PC-3 (cell line): ENCODE data around the gene ARHGAP24. TPM values are rescaled to one million over a fixed set of nuclear protein-coding genes. Genes with fewer than 3 reads are reported as not detected.

Source experiments
- ATAC-seq: fragments of 200-7000 bp; cut with Tn5 transposase; 2 replicates; pipeline ENCODE4 v1.9.1; 2020; ENCODE audit warnings: mild to moderate bottlenecking, moderate library complexity
- BruUV-seq: library from RNA; stranded (reverse); fragments of 400-500 nt; replicated peaks from 2 replicates; lab custom pipeline; 2021; lab: Mats Ljungman, UMichigan
- CTCF ChIA-PET: fragments of 300-600 bp; sonication (Branson Sonifier 250); formaldehyde crosslinking; loops from one replicate; lab custom pipeline; 2022; ENCODE audit warnings: antibody characterized with exemption; lab: Charles Lee
- POLR2A ChIA-PET: fragments of 300-600 bp; sonication (Branson Sonifier 250); formaldehyde crosslinking; loops from one replicate; lab custom pipeline; 2022; ENCODE audit warnings: antibody characterized with exemption; ENCODE audit not compliant: unreplicated experiment; lab: Charles Lee
- DNase-seq: peaks from one replicate; pipeline ENCODE4 v3.0.0-alpha.2; 2015
- H2AFZ ChIP-seq: fragments of 300-600 bp; sonication (generic); 2 replicates; pipeline ENCODE4 v1.6.0; 2016; ENCODE audit warnings: antibody characterized with exemption, low read length
- H3F3A ChIP-seq: fragments of 300-600 bp; sonication (generic); one replicate; pipeline ENCODE4 v1.6.0; 2017; ENCODE audit warnings: antibody characterized with exemption, low read length, control low read depth, mild to moderate bottlenecking; ENCODE audit not compliant: unreplicated experiment
- H3K27ac ChIP-seq: fragments of 300-600 bp; sonication (generic); 2 replicates; pipeline ENCODE4 v1.5.1; 2016; ENCODE audit warnings: mild to moderate bottlenecking, low read length
- H3K27me3 ChIP-seq: fragments of 300-600 bp; sonication (generic); 2 replicates; pipeline ENCODE4 v1.6.1; 2016; ENCODE audit warnings: low read length, mixed read lengths
- H3K36me3 ChIP-seq: fragments of 300-600 bp; sonication (generic); 2 replicates; pipeline ENCODE4 v1.6.1; 2016; ENCODE audit warnings: low read depth, mixed run types, low read length, mixed read lengths
- H3K4me1 ChIP-seq: fragments of 300-600 bp; sonication (generic); 2 replicates; pipeline ENCODE4 v1.5.1; 2016; ENCODE audit warnings: low read length; ENCODE audit not compliant: insufficient read depth
- H3K4me2 ChIP-seq: fragments of 300-600 bp; sonication (generic); 2 replicates; pipeline ENCODE4 v1.6.0; 2016; ENCODE audit warnings: low read length
- H3K4me3 ChIP-seq: fragments of 300-600 bp; sonication (generic); 2 replicates; pipeline ENCODE4 v1.5.1; 2016; ENCODE audit warnings: mild to moderate bottlenecking, low read length, mixed read lengths
- H3K79me2 ChIP-seq: fragments of 300-600 bp; sonication (generic); 2 replicates; pipeline ENCODE4 v1.6.1; 2017; ENCODE audit warnings: low read length, mixed read lengths
- H3K9ac ChIP-seq: fragments of 300-600 bp; sonication (generic); 2 replicates; pipeline ENCODE4 v1.6.0; 2016; ENCODE audit warnings: mild to moderate bottlenecking, low read length
- H3K9me2 ChIP-seq: fragments of 300-600 bp; sonication (generic); replicated peaks from 2 replicates; pipeline ENCODE4 v1.6.1; 2016; ENCODE audit warnings: mixed run types, low read length, mixed read lengths
- H3K9me3 ChIP-seq: fragments of 300-600 bp; sonication (generic); 2 replicates; pipeline ENCODE4 v1.6.1; 2016; ENCODE audit warnings: low read length, mixed read lengths
- H4K20me1 ChIP-seq: fragments of 300-600 bp; sonication (generic); 2 replicates; pipeline ENCODE4 v1.6.1; 2016; ENCODE audit warnings: low read length, mixed read lengths
- CTCF ChIP-seq: fragments of 300-600 bp; sonication (generic); conservative IDR thresholded peaks from 2 replicates; pipeline ENCODE4 v1.5.1; 2017; ENCODE audit warnings: antibody characterized with exemption, low read depth, mild to moderate bottlenecking, low read length
- EZH2 ChIP-seq: fragments of 300-600 bp; sonication (generic); IDR thresholded peaks from one replicate; pipeline ENCODE4 v1.6.1; 2017; ENCODE audit warnings: antibody characterized with exemption, mild to moderate bottlenecking, low read length; ENCODE audit not compliant: unreplicated experiment
- EZH2phosphoT487 ChIP-seq: fragments of 300-600 bp; sonication (generic); IDR thresholded peaks from 2 replicates; pipeline ENCODE4 v1.6.1; 2018; ENCODE audit warnings: mild to moderate bottlenecking, antibody characterized with exemption, low read length, borderline replicate concordance
- intact Hi-C: fragments of 100-400 bp; cut with micrococcal nuclease; formaldehyde crosslinking; loops from 2 replicates; pipeline ENCODE4 v1.9.0; 2023
- total RNA-seq: library from RNA; depleted of rRNA; stranded (reverse); fragments of >200 nt; gene quantifications from 2 replicates; pipeline ENCODE4 v1.2.3, GENCODE V29; 2014

ARHGAP24 gene
- total RNA-seq, 1 experiment from 2014 or later = 7.4 TPM

- CTCF ChIA-PET = no interaction called here
- BruUV-seq = no TSS peak
- DNase-seq = no peak
Observed at GRCh38 chr4:85522277-85522676, 47.3 kb downstream of the ARHGAP24 start.

GRCh38 chr4:85522836-85523235, 47.9 kb downstream of the ARHGAP24 start:
- no TSS peak for BruUV-seq

More at GRCh38 chr4:85522277-85522676, 47.3 kb downstream of the ARHGAP24 start:
- Histone ChIP-seq H3K9ac (no peak overlapping the region), H2AFZ (no peak overlapping the region), H4K20me1 (no peaks in the 10 kb centered on the region), H3K4me2 (no peak overlapping the region), H3K36me3 (no peaks in the 10 kb centered on the region), H3K9me2 (no peaks in the 10 kb centered on the region), H3K9me3 (no peaks in the 10 kb centered on the region), H3K79me2 (no peaks in the 10 kb centered on the region), H3K27me3 (no peaks in the 10 kb centered on the region), H3K27ac (no peak overlapping the region), H3K4me3 (no peak overlapping the region), H3K4me1 (no peaks in the 10 kb centered on the region), H3F3A (no peaks in the 10 kb centered on the region)
- ATAC-seq = no peak
- TF ChIP-seq EZH2 (no peak), EZH2phosphoT487 (no peak), CTCF (no peak)
- POLR2A ChIA-PET = interaction anchor here (0.6 kb wide), 1 partner anchor 226 kb away, joined by 4 read pairs; no protein-coding TSS in a partner anchor
- intact Hi-C loops = no loop called here

GRCh38 chr4:85527815-85528214, 52.9 kb downstream of the ARHGAP24 start:
- ATAC-seq = no peak
- Histone ChIP-seq H3K79me2 (no peaks in the 10 kb centered on the region), H3K4me1 (no peaks in the 10 kb centered on the region), H3K4me2 (no peak overlapping the region), H3K9me2 (no peaks in the 10 kb centered on the region), H3K27me3 (no peaks in the 10 kb centered on the region), H3K9me3 (no peaks in the 10 kb centered on the region), H3F3A (no peaks in the 10 kb centered on the region), H2AFZ (no peak overlapping the region), H3K4me3 (no peak overlapping the region), H3K27ac (no peak overlapping the region), H3K9ac (no peak overlapping the region), H3K36me3 (no peaks in the 10 kb centered on the region), H4K20me1 (no peaks in the 10 kb centered on the region)
- TF ChIP-seq CTCF (no peak), EZH2 (no peak), EZH2phosphoT487 (no peak)
- ChIA-PET CTCF (no interaction called here), POLR2A (no interaction called here)
- no TSS peak for BruUV-seq
- intact Hi-C loops = no loop called here
- no peak for DNase-seq

More at GRCh38 chr4:85522836-85523235, 47.9 kb downstream of the ARHGAP24 start:
- H3K27ac ChIP-seq = no peak overlapping the region
- H3K9me3 ChIP-seq = no peaks in the 10 kb centered on the region
- no peak overlapping the region for H3K4me2 ChIP-seq
- CTCF ChIA-PET = no interaction called here
- no peaks in the 10 kb centered on the region for H3K36me3 ChIP-seq
- POLR2A ChIA-PET = no interaction called here
- no peaks in the 10 kb centered on the region for H3K4me1 ChIP-seq
- no peaks in the 10 kb centered on the region for H3F3A ChIP-seq
- no peaks in the 10 kb centered on the region for H3K79me2 ChIP-seq
- no peak overlapping the region for H3K4me3 ChIP-seq
- no peaks in the 10 kb centered on the region for H3K9me2 ChIP-seq
- DNase-seq = no peak
- H3K27me3 ChIP-seq = no peaks in the 10 kb centered on the region
- no peak overlapping the region for H3K9ac ChIP-seq
- H2AFZ ChIP-seq = no peak overlapping the region
- ATAC-seq = no peak
- TF ChIP-seq EZH2phosphoT487 (no peak), EZH2 (no peak), CTCF (no peak)
- no peaks in the 10 kb centered on the region for H4K20me1 ChIP-seq
- intact Hi-C loops = no loop called here
